Hematopoietic multipotent progenitor cell treated with erythropoietin and hydrocortisone succinate and interleukin-3 and kit ligand, for 6 days (in vitro differentiated cells): ENCODE measurements around the gene CCDC82.
A peak's percentile ranks its signal among the peaks of the same experiment; 100 is the strongest.

Experiments
- DNase-seq: peaks from one replicate; pipeline ENCODE4 v3.0.0-alpha.2; 2015

CCDC82 gene

DNA sequence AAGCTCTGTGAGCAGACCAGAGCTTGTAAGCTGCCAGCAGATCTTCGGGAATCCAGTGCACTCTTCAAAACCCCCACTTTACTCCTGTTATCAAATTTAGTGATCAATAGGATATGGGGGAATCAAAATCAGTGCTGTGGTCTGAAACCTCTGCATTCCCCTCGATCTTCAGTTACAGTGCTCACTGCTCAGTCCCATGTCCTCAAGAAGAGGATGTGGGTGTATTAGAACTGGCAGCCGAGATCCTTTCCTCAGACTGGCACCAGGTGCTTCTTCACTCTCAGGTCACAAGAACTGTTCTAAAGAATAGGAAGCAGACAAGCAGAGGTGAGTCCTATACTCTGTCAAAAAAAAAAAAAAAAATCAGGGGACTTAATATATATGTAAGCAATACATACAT is 31.4 kb downstream of the CCDC82 start:
- DNase-seq: no peak

DNA sequence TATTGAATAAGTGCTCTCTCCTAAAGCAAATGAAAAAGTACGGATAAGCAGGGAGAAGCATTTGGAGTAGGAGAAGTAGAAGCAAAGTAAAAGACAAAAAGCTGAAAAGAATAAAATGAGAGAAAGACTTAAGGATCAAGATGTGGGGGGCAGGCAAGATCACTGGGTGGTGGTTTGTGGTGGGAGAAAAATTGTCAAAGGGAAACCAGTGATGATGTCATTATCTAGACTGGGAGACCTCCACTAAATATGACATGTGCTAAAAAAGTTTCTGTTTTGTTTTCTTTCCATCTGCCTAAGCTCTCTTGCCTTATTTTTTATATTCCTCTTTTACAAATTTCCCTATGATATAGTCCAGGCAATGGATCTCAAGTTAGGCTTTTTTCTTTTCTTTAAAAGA is 31.9 kb downstream of the CCDC82 start:
- no peak for DNase-seq

DNA sequence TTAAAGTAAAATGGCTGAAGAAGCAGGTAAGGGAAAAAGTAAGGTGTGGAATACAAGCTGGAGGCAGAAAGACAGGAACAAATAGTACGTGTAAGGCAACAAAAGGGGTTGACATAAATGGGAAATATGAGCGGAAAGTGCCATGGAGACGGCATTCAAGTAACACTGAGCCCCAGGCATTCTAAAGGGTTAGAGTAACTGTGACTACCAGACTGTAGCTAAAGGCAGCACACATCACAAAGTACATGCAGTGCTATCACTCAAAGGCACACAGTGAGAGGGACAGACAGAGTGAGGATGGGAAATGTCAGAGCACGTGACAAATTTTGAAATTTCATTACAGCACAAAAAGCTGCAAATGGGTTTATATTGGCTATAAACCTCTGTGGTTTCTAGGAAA is 32.9 kb downstream of the CCDC82 start:
- DNase-seq: no peak

DNA sequence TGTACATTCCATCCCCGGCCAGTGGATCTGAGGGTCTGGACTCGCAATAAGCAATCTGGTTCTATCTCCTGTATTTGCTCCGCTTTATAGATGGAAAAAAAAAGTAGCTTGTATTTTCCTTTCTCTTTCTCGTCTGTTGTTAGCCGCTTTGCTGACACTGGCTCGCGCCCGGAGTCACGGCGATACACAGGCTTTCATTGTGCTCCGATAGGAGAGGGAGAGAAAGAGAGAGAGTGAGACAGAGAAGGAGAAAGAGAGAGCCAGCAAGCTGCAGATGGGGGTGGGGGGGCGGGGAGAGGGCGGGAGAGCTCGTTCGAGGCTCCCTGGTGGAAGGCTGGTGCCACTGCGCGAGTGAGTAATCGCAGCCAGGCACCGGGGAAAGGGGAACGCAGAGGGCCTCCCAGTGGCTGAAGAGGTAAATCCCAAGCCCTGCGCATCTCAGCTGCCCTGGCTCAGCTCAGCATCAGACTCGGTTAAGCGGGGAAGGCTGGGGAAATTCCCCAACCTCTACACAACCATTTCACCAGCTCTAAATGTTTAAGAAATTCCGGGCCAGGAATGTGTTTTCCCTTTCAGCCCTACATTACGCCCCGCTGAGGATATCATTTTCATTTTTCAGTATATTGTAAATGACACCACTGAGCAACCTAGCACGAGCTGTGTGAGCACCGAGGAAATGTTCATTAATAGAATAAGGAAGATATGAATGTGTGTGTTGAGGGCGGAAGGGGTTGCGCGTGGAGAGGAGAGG is 46.6 kb downstream of the CCDC82 start, which contains the start of gene MAML2:
Gene MAML2 (minus strand): TSS at position 235 of the 751 bp plus-strand sequence. CDS start 1,300 bp downstream, outside the sequence.
- DNase-seq: peak; percentile 95

DNA sequence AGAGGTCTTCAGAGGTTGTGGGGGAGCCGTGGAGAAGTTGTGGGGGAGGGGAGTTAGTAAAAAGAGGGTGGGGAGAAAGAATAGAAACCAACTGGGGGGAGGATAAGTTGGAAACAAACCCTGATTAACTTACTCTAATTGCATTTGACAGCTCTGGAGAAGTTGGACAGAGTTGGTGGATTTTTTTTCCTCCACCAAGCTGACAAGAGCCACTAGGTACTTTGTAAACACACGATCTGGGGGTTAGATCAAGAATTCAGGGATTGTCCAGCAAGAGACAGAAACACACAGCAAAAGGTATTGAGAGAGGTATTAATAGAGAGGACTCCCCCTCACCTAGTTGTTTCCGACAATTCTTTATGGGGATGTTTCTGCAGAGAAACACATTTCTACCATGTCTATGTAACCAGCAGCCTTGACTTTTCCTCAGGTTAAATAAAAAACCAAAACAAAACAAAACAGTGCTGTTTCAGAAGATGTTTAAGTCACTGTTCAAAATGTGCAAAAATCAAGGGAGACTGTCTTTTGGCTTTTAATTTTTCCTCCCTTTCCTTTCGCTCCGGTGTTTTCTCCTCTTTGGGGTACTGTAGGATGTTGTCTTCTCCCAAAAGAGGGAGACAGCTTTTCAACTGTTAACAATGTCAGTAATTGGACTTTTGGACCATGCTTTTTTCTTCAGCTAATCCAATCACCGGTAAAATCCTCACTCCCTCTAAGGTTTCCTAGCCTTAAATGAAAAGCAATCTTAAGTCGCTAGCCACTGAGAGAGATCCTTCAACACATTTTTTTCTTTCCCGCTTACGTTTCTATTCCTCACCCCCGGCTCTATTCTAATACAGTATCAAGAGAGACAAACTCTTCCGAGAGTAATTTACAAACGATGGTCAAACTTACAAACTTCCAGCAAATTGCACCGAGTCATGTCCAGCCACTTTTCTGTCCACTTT is 47.4 kb downstream of the CCDC82 start:
- DNase-seq: peak; percentile 23

DNA sequence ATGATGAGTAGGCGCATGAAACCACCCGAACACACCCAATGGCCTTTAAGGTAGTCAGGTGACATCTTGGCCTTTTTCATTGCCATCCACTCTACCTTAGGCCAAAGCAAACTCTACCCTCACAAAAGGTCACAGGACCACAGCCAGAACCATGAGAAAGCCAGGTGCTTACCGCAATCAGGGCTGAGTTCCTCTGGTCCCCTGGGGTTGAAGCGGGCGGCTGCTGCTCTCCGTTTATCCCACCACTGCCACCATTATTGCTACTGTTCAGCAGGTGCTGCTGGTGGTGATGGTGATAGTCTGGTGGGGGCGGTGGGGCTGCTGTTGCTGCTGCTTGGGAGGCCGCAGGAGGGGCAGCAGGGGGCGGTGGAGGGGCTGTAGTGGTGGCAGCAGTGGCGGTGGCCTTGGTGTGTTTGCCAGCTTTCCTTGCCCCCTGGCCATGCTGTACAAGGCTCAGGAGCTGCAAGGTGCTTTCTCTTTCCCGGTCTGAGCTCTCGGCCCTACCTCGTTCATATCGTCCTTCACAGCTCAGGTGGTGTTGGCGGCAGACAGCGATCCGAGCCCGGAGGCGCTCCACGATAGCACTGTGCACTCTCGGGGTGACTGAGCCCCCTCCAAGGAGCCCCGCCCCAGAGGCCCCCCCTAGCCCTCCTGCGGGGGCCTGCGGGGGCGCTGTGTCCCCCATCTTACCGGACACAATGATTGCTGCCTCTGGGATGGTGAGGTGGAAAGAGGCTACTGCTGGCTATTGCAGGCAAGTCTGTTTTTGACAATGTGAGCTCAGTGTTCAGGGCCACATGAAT is 48.3 kb downstream of the CCDC82 start:
- peak; percentile 46 for DNase-seq

DNA sequence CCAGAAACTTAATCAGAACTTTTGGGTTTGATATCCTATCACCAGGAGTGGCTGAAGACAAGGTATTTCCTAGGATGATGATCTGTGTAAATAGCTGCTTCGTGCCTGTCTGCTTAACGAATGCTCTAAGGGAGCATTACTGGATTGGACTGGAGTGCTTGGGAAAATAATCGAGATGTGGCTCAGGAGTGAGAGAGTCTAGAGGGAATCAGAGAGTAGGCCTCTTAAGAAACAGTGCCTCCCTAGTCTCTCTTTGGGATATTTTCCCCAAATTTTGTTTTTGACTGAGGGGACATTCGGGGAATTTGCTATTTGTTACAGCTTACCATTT is 49.2 kb downstream of the CCDC82 start:
- DNase-seq: no peak

DNA sequence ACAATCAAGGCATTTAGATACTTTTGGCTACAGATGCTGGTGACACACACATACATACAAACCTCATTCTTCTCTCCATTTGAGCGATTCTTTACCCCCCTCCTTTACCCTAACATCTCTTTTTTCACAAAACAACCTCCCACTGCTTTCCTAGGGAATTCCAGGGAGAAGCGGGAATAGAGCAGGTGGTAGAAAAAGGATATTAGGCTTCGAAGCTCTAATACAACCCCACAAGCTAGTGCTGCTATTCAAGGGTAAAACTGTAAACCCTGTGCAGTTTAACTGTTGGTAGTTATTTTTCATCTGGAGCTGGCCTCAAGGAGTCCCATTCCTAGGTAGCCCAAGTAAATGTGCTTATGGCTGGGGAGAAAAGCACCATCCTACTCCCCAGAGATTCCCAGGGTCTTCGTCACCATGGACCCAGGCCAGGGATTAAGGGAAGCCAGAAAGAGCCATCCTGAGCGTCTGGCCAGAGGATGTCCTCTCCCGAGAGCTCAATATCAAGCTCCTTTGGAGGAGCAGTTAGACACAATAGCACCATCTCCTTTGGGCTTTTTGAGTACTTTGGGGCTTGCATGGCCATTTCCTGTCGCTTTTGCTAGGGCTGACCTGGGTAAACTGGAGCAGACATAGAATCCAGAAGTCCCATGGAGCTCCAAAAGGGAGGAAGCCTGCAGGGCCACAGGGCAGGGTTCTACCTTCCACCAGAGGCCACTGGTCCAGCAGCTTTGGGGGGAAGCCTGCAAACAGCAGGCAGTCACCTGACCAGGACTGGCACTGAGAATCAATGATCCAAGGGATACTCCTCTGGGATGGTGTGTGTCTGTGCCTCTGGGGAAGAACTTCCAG is 49.8 kb downstream of the CCDC82 start:
- no peak for DNase-seq

DNA sequence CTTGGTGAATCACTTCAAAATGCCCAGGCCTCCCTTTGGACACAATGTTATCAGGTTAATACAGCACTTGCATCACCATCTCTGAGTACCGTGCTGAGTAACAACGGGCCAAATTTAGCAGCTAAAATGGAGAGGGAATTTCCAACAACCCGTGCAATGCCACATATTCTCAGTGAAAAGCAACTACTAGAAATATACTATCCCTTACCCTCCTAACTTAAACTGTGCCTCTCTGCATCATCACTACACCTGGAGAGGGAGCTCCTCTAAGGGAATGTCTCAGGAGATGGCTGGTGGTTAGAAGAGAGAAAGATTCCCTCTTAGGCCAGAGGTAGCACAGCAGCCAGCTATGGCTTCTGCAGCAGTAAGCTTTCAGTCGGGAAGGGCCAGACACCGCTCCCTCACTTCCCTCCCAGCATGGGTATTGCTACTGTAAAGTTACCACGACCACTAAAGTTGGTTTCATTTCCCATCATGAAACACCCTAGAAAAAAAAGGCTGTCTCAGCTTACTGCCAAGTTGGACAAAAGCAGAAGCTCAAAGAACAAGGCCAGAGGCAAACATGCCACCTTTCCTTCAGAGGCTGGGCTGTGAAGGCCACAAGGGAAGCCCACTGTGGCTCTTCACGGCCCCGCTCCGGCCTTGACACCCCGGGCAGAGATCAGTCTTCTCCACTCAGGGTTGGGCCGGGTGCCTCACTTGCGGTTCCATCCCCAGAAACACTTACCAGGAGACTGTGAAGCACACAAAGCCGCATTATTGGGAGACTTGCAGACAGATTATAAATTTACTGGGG is 50.6 kb downstream of the CCDC82 start:
- peak; percentile 45 for DNase-seq

DNA sequence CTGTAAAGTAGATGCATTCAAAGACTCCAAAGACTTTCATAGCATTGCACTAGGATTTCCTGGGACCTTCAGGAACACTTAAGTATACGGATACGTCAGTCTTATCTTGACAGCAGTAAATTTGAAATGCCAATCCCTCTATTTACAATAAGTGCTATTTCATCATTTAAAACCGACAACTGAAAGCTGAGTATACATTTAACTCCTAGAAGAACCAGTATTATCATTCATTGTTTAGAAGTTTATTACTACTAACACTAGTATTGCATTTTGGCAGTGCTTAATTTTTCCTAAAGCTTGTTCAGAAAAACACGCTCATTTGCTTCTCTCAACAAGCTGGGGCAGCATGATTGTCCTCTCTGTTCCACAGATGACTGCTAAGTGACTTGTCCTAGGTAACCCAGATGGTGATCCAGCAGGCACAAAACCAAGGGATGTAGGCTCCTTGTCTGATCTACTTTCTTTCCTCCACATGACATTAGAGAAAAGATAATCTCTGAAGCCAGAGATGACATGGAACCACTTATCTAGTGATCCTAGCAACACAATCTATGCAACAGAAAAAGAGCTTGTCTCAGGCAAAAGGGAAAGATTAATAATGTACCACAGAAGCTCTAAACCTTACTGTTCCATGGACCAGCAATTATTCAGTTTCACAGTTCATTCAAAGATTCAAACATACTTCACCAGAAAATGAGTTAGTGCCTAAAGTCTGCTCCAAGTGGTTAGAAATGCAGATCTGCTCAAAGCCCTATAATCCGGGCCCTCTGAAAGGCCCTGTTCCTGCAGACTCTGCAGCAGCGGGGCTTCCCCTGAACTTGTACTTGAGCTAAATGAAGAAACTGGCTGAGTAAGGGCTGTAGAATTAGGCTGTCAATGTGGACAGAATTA is 51.9 kb downstream of the CCDC82 start:
- peak; percentile 12 for DNase-seq

DNA sequence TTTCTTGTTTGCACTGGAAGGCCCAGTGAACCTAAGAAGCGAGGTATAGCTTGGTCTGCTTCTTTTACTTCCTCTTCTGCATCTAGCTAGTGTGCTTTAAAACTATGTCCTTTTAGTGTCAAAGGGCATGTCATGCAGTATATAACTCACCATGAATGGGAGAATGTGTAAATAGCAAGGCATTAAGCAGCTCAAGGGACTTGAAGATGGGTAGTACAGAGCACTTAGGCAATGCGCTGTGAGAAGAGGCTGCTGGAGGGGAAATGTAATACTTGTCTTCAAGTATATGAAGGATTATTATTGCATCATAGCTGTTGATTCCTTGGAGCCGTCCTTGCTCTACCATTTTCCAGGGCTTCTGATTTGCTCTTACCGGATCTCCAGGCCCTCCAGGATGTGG is 54.3 kb downstream of the CCDC82 start:
- DNase-seq: no peak

DNA sequence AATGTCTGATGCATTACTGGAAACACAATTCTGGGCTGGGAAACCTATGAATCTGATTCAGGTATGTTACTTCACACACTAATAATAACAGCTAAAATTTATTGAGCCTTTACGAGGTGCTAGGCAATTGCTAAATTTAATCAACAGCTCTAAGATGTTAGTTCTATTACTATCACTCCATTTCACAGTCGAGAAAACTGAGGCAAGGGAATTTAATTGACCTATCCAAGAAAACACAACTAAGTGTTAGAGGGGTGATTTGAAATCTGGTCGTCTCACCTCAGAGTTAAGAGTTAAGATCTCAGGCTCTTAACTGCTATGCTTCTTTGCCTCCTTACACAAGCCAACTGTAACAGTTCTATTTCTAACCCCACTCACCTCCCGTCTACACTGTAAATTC is 55.5 kb downstream of the CCDC82 start:
- no peak for DNase-seq

DNA sequence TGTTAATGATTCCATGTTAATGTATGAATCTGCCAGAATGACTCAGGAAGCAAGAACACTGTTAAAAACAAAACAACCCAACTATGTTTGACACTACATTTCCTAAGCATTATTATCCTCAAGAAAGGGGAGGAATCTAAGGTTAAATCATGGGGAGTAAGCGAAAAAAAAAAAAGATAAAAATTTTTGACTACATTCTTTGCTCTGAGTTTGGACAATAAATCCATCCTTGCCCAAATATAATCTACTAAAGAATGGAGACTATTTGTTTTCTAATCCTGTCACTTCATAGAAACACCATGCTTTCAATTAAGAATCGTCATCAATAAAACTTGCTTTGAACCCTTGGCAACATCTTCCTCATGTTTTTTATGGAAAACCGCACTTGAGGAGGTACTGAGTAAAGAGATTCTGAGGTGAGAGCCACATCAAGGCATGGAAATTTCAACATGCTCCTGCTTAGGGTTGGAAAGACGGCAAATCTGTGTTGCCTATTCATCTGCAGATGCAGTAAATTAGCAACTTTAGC is 56.5 kb downstream of the CCDC82 start:
- DNase-seq: no peak

DNA sequence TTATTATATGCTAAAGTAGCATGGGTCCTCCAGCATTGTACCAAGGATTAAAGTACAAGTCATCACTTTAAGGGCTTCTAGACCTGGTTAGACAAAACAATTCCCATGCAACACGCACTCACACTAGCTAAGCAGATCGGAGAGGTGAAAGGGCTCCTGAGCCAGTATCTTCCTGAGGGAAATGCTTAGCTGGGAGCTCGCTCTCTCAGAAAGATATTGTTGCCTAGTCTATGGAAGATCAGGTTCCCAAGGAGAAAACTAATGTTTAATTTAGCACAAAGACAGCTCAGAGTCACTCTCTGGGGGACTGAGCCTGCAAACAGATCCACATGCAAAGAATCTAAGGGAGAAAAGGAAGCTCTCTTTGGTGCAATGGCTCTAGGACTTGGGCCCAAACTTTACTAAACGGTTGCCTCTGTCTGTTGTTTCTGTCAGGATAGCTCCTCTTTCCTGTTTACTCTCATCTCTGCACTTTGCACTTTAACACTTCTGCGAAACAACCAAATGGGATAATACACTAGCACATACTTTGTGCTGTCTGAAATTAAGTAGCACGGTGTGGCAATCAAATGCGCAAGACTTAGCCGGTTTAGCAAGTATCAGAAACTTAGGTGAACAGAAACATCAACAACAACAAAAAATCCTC is 57.5 kb downstream of the CCDC82 start:
- no peak for DNase-seq

DNA sequence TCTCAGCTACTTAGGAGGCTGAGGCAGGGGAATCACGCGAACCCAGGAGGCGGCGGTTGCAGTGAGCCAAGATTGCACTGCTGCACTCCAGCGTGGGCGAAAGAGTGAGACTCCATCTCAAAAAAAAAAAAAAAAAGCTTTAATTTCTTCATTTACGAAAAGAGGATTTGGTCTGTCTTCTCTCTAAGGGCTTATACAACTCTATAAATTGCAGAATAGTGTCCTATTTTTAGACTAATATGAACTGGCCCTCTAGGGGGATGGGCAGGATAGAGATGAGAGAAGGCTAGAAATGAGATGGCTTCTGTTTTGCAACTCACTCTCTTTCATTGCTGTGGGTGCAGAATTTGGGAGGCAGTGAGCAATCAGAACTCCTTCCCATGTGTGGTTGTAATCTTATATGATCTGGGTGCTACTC is 58.0 kb downstream of the CCDC82 start:
- DNase-seq: no peak

DNA sequence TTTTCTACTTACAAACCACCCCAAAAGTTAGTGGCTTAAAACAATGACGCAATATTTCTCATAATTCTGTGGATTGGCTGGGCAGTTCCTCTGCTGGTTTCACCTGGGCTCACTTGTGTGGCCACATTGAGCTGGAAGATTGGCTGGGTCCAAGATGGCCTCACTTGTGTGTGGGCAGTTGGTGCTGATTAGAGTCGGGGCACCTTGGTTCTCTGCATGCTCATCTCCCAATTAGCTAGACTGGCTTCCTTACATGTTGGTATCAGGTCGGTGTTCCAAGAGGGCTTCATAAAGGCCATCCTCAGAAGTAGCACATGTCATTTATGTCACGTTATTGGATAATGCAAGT is 59.2 kb downstream of the CCDC82 start:
- DNase-seq: no peak

DNA sequence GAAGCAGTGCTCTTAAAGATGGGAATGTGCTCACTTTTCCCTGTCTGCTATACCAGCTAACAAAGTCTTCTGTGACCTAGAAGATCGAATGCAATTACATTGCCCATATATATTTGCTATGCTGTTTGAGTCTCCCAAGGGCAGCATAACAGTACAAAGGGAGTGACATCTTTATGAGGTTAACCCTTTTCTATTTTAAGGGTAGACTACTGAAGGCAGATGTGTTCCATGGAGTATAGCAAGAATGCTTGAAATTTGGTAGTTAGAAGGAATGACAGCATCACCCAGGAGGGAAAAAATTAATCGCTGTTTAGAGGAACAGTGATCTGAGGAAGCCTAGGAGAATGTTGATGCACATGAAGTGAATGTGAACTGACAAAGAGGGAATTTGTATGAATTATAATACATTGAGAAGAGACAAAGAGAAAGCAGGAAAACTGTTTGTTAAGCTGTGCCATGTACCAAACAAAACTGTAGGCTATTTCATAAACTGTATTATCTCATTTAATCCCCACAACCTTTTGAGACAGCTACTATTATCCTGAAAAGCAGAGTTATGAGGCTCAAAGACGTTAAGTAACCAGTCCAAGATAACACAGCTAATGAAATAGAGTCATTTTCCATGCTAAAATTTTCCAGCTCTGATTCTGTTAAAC is 59.7 kb downstream of the CCDC82 start:
- no peak for DNase-seq

DNA sequence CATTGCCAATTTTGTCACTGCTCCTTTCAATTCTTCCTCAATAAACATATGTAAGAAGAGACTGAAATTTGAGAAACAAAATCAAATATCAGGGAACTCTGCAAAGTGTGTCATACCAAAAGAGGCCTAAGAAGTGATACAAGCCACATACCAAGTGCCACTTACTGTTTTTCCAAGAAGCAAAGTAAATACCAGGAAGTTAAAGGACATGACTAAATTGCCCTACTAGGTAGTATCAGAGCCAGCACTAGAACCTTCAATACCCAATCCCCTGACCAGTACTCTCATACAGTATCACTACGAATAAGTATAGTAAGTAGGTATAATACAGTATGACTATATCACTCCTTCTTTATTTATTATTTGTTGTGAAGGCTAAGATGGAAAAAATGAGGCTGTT is 60.3 kb downstream of the CCDC82 start:
- no peak for DNase-seq

DNA sequence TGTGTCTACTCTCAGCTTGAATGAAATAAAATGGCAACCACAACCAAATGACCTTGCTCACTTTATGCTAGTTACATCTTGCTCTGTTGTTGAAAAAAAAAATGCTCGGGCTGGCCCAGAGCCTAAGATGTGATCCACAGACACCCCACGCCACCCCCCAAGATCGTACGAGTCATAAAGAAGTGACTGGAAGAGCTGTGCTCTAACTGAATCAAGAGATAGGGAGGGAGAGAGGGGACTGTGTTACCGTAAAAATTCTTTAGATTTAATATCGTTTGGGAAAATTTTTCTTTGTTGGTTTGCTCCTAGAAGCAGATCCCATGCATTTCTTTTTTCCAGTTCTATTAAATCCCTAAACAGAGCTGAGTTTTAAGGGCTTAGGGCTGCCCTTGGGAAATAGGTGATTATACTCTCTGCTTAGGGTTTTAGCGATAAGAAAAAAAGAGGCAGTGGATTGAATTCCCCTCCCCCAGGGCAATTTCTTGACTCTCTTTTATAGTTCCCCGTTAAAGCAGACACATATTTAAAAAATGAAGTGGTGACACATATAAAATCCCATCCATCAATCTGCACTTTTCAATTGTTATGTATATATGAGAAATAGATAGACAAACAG is 61.2 kb downstream of the CCDC82 start:
- no peak for DNase-seq
